HepG2 (cell line): ENCODE results near the gene PARP8. TPM values are rescaled to one million over a fixed set of nuclear protein-coding genes. Genes with fewer than 3 reads are reported as not detected.

ENCODE experiments used
- ATAC-seq: fragments of 200-7000 bp; cut with Tn5 transposase; 3 replicates; pipeline ENCODE4 v1.9.1; 2020; ENCODE audit warnings: mild to moderate bottlenecking, moderate library complexity
- BruUV-seq: library from RNA; stranded (reverse); fragments of 400-500 nt; replicated peaks from 2 replicates; lab custom pipeline; 2021; lab: Mats Ljungman, UMichigan
- CTCF ChIA-PET: fragments of 300-600 bp; formaldehyde crosslinking; extraction: SDS; loops from one replicate; lab custom pipeline; 2021; ENCODE audit warnings: low total read pairs, inconsistent platforms, low intra/inter-chr PET ratio; lab: Yijun Ruan, JAX
- POLR2A ChIA-PET: fragments of 350-600 bp; sonication (Branson Sonifier 250); formaldehyde crosslinking; loops from one replicate; lab custom pipeline; 2020; ENCODE audit warnings: antibody characterized with exemption, inconsistent platforms; lab: Yijun Ruan, JAX
- DNase-seq: peaks from one replicate; pipeline ENCODE4 v3.0.0-alpha.2; 2015; ENCODE audit warnings: low spot score
- FAIRE-seq: peaks from 3 replicates; lab custom pipeline; 2011; peaks lifted over from hg19 to GRCh38; lab: Jason Lieb, UNC
- H2AFZ ChIP-seq: one replicate; pipeline ENCODE4 v1.6.1; 2011; ENCODE audit warnings: low read length, inconsistent platforms
- H3K27ac ChIP-seq: fragments of 300-600 bp; 3 replicates; pipeline ENCODE4 v1.8.0; 2011; ENCODE audit warnings: mixed run types, mild to moderate bottlenecking, mixed read lengths, low read length, inconsistent platforms; ENCODE audit not compliant: insufficient read depth; ENCODE audit errors: extremely low read length
- H3K27me3 ChIP-seq, 2 experiments: fragments of 200-600 bp in 1 of 2; 2 replicates in 1 of 2; 3 replicates in 1 of 2; pipeline versions ENCODE4 v1.6.0 to v1.8.0; 2011; ENCODE audit warnings: low read length in 2 of 2, mild to moderate bottlenecking in 2 of 2, moderate library complexity in 2 of 2, inconsistent platforms in 1 of 2; ENCODE audit not compliant: insufficient read depth in 2 of 2, control insufficient read depth in 1 of 2
- H3K36me3 ChIP-seq, 2 experiments: fragments of 200-600 bp in 1 of 2; replicated peaks in 1 of 2; 2 replicates in 1 of 2; 3 replicates in 1 of 2; pipeline versions ENCODE4 v1.5.1 to v1.8.0; 2011; ENCODE audit warnings: low read length in 2 of 2, inconsistent platforms in 1 of 2; ENCODE audit not compliant: insufficient read depth in 2 of 2, control insufficient read depth in 1 of 2
- H3K4me1 ChIP-seq: 2 replicates; pipeline ENCODE4 v1.5.1; 2012; ENCODE audit warnings: low read length, inconsistent platforms; ENCODE audit not compliant: insufficient read depth
- H3K4me2 ChIP-seq: 2 replicates; pipeline ENCODE4 v1.6.0; 2011; ENCODE audit warnings: low read depth, low read length, inconsistent platforms
- H3K4me3 ChIP-seq, 3 experiments: fragments of 200-600 bp in 1 of 3; sonication (generic), shearing (Covaris generic) in 1 of 3; replicated peaks in 1 of 3; 2 replicates each; pipeline ENCODE4 v1.5.1; 2011 to 2016; ENCODE audit warnings: low read length in 3 of 3, inconsistent platforms in 2 of 3, low read depth in 2 of 3, mild to moderate bottlenecking in 2 of 3, control low read depth in 1 of 3, mixed read lengths in 1 of 3; ENCODE audit not compliant: insufficient read depth in 1 of 3
- H3K79me2 ChIP-seq: one replicate; pipeline ENCODE4 v1.6.1; 2011; ENCODE audit warnings: low read length, inconsistent platforms; ENCODE audit not compliant: insufficient read depth
- H3K9ac ChIP-seq: 2 replicates; pipeline ENCODE4 v1.6.0; 2011; ENCODE audit warnings: mild to moderate bottlenecking, low read depth, low read length, inconsistent platforms; ENCODE audit not compliant: insufficient read depth
- H3K9me3 ChIP-seq: 2 replicates; pipeline ENCODE4 v1.5.1; 2012; ENCODE audit warnings: mild to moderate bottlenecking, low read length
- H4K20me1 ChIP-seq: 2 replicates; pipeline ENCODE4 v1.6.0; 2011; ENCODE audit warnings: inconsistent platforms, mild to moderate bottlenecking, low read length, moderate library complexity; ENCODE audit not compliant: insufficient read depth
- CHCHD3 ChIP-seq: sonication (generic); formaldehyde crosslinking; IDR thresholded peaks from 2 replicates; pipeline ENCODE4 v1.8.0; 2022; ENCODE audit warnings: mild to moderate bottlenecking, missing genetic modification reagents, moderate library complexity
- ELF4 ChIP-seq: sonication (generic); formaldehyde crosslinking; IDR thresholded peaks from 2 replicates; pipeline ENCODE4 v1.5.0; 2020; ENCODE audit warnings: missing genetic modification reagents, mild to moderate bottlenecking, moderate library complexity, borderline replicate concordance
- KDM3A ChIP-seq: IDR thresholded peaks from 2 replicates; pipeline ENCODE4 v1.6.1; 2018; ENCODE audit warnings: low read depth, missing compliant biosample characterization
- SAFB2 ChIP-seq: sonication (generic); formaldehyde crosslinking; IDR thresholded peaks from 2 replicates; pipeline ENCODE4 v1.5.1; 2020; ENCODE audit warnings: missing genetic modification reagents, low read depth, mild to moderate bottlenecking, borderline replicate concordance
- TAF1 ChIP-seq: sonication (generic); formaldehyde crosslinking; IDR thresholded peaks from 2 replicates; pipeline ENCODE4 v1.4.0; 2020; ENCODE audit warnings: missing genetic modification reagents
- ZBTB20 ChIP-seq: sonication (generic); formaldehyde crosslinking; IDR thresholded peaks from 2 replicates; pipeline ENCODE4 v1.8.1; 2023; ENCODE audit warnings: missing genetic modification reagents, low read depth, mild to moderate bottlenecking, borderline replicate concordance
- ZFP36 ChIP-seq: fragments of 150-350 bp; IDR thresholded peaks from 2 replicates; pipeline ENCODE4 v1.6.1; 2018; ENCODE audit warnings: borderline replicate concordance, low read length, low read depth; ENCODE audit not compliant: partially characterized antibody
- ZNF160 ChIP-seq: sonication (generic); formaldehyde crosslinking; IDR thresholded peaks from 2 replicates; pipeline ENCODE4 v1.8.0; 2022; ENCODE audit warnings: mild to moderate bottlenecking, inconsistent platforms, missing genetic modification reagents
- ZNF225 ChIP-seq: sonication (generic); formaldehyde crosslinking; IDR thresholded peaks from 2 replicates; pipeline ENCODE4 v1.4.0; 2020; ENCODE audit warnings: mild to moderate bottlenecking, missing genetic modification reagents
- ZNF879 ChIP-seq: sonication (generic); formaldehyde crosslinking; IDR thresholded peaks from 2 replicates; pipeline ENCODE4 v1.8.1; 2023; ENCODE audit warnings: missing genetic modification reagents
- WGBS: methylation state at CpG from one replicate; pipeline ENCODE4 v1.1.6; 2017; ENCODE audit warnings: low lambda C conversion rate; 5-methylcytosine and 5-hydroxymethylcytosine counted together
- in situ Hi-C: cut with HindIII; loops from 2 replicates; pipeline ENCODE4 v1.10.0; 2017; ENCODE audit warnings: low pct_unique_long_range_greater_than_20kb; ENCODE audit not compliant: extremely low pct_ligation_motif_present
- intact Hi-C: fragments of 100-400 bp; cut with micrococcal nuclease; formaldehyde crosslinking; loops from one replicate; pipeline ENCODE4 v1.10.0; 2022; ENCODE audit not compliant: unreplicated experiment
- polyA plus RNA-seq, 8 experiments: library from polyadenylated mRNA; depleted of rRNA in 3 of 8; stranded (reverse) in 7 of 8; unstranded in 1 of 8; fragments of >200 nt; fragmentation: Illumina TruSeq in 4 of 8; extraction: Trizol in 4 of 8; gene quantifications; 2 replicates each; pipeline versions ENCODE4 v1.2.1 to v1.2.3, GENCODE V29; 2011 to 2016; ENCODE audit warnings: low read depth in 4 of 8, missing spikeins in 1 of 8, mixed read lengths in 1 of 8; ENCODE audit not compliant: insufficient read depth in 1 of 8
- total RNA-seq, 5 experiments: library from RNA; depleted of rRNA; stranded (reverse); fragments of >200 nt; fragmentation: Illumina TruSeq; extraction: Trizol; gene quantifications; 2 replicates each; pipeline ENCODE4 v1.2.3, GENCODE V29; 2016; ENCODE audit warnings: low read depth in 1 of 5
- TF ChIP-seq, protein P1 (sequence below): sonication (generic); formaldehyde crosslinking; IDR thresholded peaks from 2 replicates; pipeline ENCODE4 v1.5.0; 2020; ENCODE audit warnings: missing genetic modification reagents
- TF ChIP-seq, protein P2 (sequence below): sonication (generic); formaldehyde crosslinking; conservative IDR thresholded peaks from 2 replicates; pipeline ENCODE4 v1.8.0; 2022; ENCODE audit warnings: mild to moderate bottlenecking, moderate library complexity, missing genetic modification reagents

The PARP8 gene
- total and polyA plus RNA-seq, 2 of the 13 experiments (the other 11 are each of a cell fraction or from before 2014, with no cell fraction given) = 0.11 to 0.29 TPM

DNA sequence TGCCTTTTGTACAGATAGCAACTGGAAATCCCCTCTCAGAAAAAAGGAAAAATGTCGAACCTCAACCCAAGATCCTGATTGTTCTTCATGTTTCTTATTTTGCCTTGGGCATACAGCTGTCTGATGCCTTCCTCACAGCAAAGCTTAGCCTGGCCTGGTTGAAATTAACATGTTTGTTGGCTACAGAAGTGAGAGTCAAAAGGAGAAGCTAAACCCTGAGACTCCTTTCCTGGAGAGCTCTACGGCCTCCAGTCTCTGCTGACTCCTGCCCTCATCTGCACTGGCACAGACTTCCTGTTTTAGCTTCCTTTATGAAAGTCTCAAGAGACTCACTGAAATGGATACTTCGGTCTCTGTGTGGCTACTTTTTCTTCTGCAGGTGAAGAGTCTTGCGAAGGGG, 186.7 kb downstream of the PARP8 start:
- ATAC-seq = no peak

More for the DNA sequence above, 186.7 kb downstream of the PARP8 start:
- H3K79me2 ChIP-seq = no peaks in the 10 kb centered on the region
- BruUV-seq = no TSS peak
- no peak overlapping the region for H3K4me2 ChIP-seq
- no peaks in the 10 kb centered on the region for H3K9me3 ChIP-seq
- H3K9ac ChIP-seq = no peak overlapping the region
- WGBS = 22% methylated on average over 4 of the region's 4 CpGs
- H3K27me3 ChIP-seq = no peaks in the 10 kb centered on the region
- DNase-seq = no peak
- no peaks in the 10 kb centered on the region for H4K20me1 ChIP-seq
- H3K27ac ChIP-seq = no peak overlapping the region
- CTCF ChIA-PET = no interaction called here
- FAIRE-seq = no peak
- 0 out of 2 replicates have a peak, but pooled peaks cover 8% of the 10 kb centered on the region for H3K4me1 ChIP-seq
- H2AFZ ChIP-seq = no peak overlapping the region
- in situ Hi-C loops = no loop called here
- POLR2A ChIA-PET = no interaction called here
- intact Hi-C loops = no loop called here
- H3K36me3 ChIP-seq = no peaks in the 10 kb centered on the region
- no peak for TF ChIP-seq ZBTB20 (CRISPR knock-in tag)
- no peak for TF ChIP-seq ZFP36
- no peak for TF ChIP-seq TAF1 (CRISPR knock-in tag)
- no peak for TF ChIP-seq ZNF160 (CRISPR knock-in tag)
- TF ChIP-seq SAFB2 = no peak
- TF ChIP-seq, protein P1, sequence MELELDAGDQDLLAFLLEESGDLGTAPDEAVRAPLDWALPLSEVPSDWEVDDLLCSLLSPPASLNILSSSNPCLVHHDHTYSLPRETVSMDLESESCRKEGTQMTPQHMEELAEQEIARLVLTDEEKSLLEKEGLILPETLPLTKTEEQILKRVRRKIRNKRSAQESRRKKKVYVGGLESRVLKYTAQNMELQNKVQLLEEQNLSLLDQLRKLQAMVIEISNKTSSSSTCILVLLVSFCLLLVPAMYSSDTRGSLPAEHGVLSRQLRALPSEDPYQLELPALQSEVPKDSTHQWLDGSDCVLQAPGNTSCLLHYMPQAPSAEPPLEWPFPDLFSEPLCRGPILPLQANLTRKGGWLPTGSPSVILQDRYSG (CRISPR knock-in tag) = no peak
- no peak for TF ChIP-seq ZNF879 (CRISPR knock-in tag)
- TF ChIP-seq, protein P2, sequence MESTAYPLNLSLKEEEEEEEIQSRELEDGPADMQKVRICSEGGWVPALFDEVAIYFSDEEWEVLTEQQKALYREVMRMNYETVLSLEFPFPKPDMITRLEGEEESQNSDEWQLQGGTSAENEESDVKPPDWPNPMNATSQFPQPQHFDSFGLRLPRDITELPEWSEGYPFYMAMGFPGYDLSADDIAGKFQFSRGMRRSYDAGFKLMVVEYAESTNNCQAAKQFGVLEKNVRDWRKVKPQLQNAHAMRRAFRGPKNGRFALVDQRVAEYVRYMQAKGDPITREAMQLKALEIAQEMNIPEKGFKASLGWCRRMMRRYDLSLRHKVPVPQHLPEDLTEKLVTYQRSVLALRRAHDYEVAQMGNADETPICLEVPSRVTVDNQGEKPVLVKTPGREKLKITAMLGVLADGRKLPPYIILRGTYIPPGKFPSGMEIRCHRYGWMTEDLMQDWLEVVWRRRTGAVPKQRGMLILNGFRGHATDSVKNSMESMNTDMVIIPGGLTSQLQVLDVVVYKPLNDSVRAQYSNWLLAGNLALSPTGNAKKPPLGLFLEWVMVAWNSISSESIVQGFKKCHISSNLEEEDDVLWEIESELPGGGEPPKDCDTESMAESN = no peak
- no peak for TF ChIP-seq KDM3A (CRISPR knock-in tag)
- no peak for TF ChIP-seq ELF4 (CRISPR knock-in tag)
- no peak for TF ChIP-seq CHCHD3 (CRISPR knock-in tag)
- no peak for TF ChIP-seq ZNF225 (CRISPR knock-in tag)
- no peak overlapping the region for H3K4me3 ChIP-seq
